HepG2 (cell line): ENCODE measurements around the gene SIRT7. TPM values are rescaled to one million over a fixed set of nuclear protein-coding genes. Genes with fewer than 3 reads are reported as not detected.

Source experiments
- ATAC-seq: fragments of 200-7000 bp; cut with Tn5 transposase; 3 replicates; pipeline ENCODE4 v1.9.1; 2020; ENCODE audit warnings: mild to moderate bottlenecking, moderate library complexity
- BruUV-seq: library from RNA; stranded (reverse); fragments of 400-500 nt; replicated peaks from 2 replicates; lab custom pipeline; 2021; lab: Mats Ljungman, UMichigan
- CTCF ChIA-PET: fragments of 300-600 bp; formaldehyde crosslinking; extraction: SDS; loops from one replicate; lab custom pipeline; 2021; ENCODE audit warnings: low total read pairs, inconsistent platforms, low intra/inter-chr PET ratio; lab: Yijun Ruan, JAX
- POLR2A ChIA-PET: fragments of 350-600 bp; sonication (Branson Sonifier 250); formaldehyde crosslinking; loops from one replicate; lab custom pipeline; 2020; ENCODE audit warnings: antibody characterized with exemption, inconsistent platforms; lab: Yijun Ruan, JAX
- DNase-seq: peaks from one replicate; pipeline ENCODE4 v3.0.0-alpha.2; 2015; ENCODE audit warnings: low spot score
- FAIRE-seq: peaks from 3 replicates; lab custom pipeline; 2011; peaks lifted over from hg19 to GRCh38; lab: Jason Lieb, UNC
- H2AFZ ChIP-seq: one replicate; pipeline ENCODE4 v1.6.1; 2011; ENCODE audit warnings: low read length, inconsistent platforms
- H3K27ac ChIP-seq: fragments of 300-600 bp; 3 replicates; pipeline ENCODE4 v1.8.0; 2011; ENCODE audit warnings: mixed run types, mild to moderate bottlenecking, mixed read lengths, low read length, inconsistent platforms; ENCODE audit not compliant: insufficient read depth; ENCODE audit errors: extremely low read length
- H3K27me3 ChIP-seq, 2 experiments: fragments of 200-600 bp in 1 of 2; 2 replicates in 1 of 2; 3 replicates in 1 of 2; pipeline versions ENCODE4 v1.6.0 to v1.8.0; 2011; ENCODE audit warnings: low read length in 2 of 2, mild to moderate bottlenecking in 2 of 2, moderate library complexity in 2 of 2, inconsistent platforms in 1 of 2; ENCODE audit not compliant: insufficient read depth in 2 of 2, control insufficient read depth in 1 of 2
- H3K36me3 ChIP-seq, 2 experiments: fragments of 200-600 bp in 1 of 2; replicated peaks in 1 of 2; 2 replicates in 1 of 2; 3 replicates in 1 of 2; pipeline versions ENCODE4 v1.5.1 to v1.8.0; 2011; ENCODE audit warnings: low read length in 2 of 2, inconsistent platforms in 1 of 2; ENCODE audit not compliant: insufficient read depth in 2 of 2, control insufficient read depth in 1 of 2
- H3K4me1 ChIP-seq: 2 replicates; pipeline ENCODE4 v1.5.1; 2012; ENCODE audit warnings: low read length, inconsistent platforms; ENCODE audit not compliant: insufficient read depth
- H3K4me2 ChIP-seq: 2 replicates; pipeline ENCODE4 v1.6.0; 2011; ENCODE audit warnings: low read depth, low read length, inconsistent platforms
- H3K4me3 ChIP-seq, 3 experiments: fragments of 200-600 bp in 1 of 3; sonication (generic), shearing (Covaris generic) in 1 of 3; replicated peaks in 1 of 3; 2 replicates each; pipeline ENCODE4 v1.5.1; 2011 to 2016; ENCODE audit warnings: low read length in 3 of 3, inconsistent platforms in 2 of 3, low read depth in 2 of 3, mild to moderate bottlenecking in 2 of 3, control low read depth in 1 of 3, mixed read lengths in 1 of 3; ENCODE audit not compliant: insufficient read depth in 1 of 3
- H3K79me2 ChIP-seq: one replicate; pipeline ENCODE4 v1.6.1; 2011; ENCODE audit warnings: low read length, inconsistent platforms; ENCODE audit not compliant: insufficient read depth
- H3K9ac ChIP-seq: 2 replicates; pipeline ENCODE4 v1.6.0; 2011; ENCODE audit warnings: mild to moderate bottlenecking, low read depth, low read length, inconsistent platforms; ENCODE audit not compliant: insufficient read depth
- H3K9me3 ChIP-seq: 2 replicates; pipeline ENCODE4 v1.5.1; 2012; ENCODE audit warnings: mild to moderate bottlenecking, low read length
- H4K20me1 ChIP-seq: 2 replicates; pipeline ENCODE4 v1.6.0; 2011; ENCODE audit warnings: inconsistent platforms, mild to moderate bottlenecking, low read length, moderate library complexity; ENCODE audit not compliant: insufficient read depth
- AGO2 ChIP-seq: fragments of 200-400 bp; formaldehyde crosslinking; optimal IDR thresholded peaks from 2 replicates; pipeline ENCODE3; 2017; ENCODE audit warnings: mild to moderate bottlenecking, low read depth, low read length, moderate library complexity
- ATF4 ChIP-seq, 2 experiments: fragments of 450-650 bp in 1 of 2; sonication (generic) in 1 of 2; formaldehyde crosslinking; IDR thresholded peaks; 2 replicates each; pipeline versions ENCODE4 v1.5.0 to v1.8.0; 2020 to 2022; ENCODE audit warnings: mild to moderate bottlenecking in 1 of 2, missing genetic modification reagents in 1 of 2
- EP300 ChIP-seq, 3 experiments: sonication (generic) in 1 of 3; formaldehyde crosslinking in 1 of 3; IDR thresholded peaks; 2 replicates each; pipeline versions ENCODE4 v1.5.1 to v1.6.1; 2011 to 2020; ENCODE audit warnings: low read depth in 2 of 3, low read length in 2 of 3, borderline replicate concordance in 1 of 3, improper control_type of control experiment in 1 of 3, mild to moderate bottlenecking in 1 of 3, missing genetic modification reagents in 1 of 3, moderate library complexity in 1 of 3
- ETS1 ChIP-seq: sonication (generic); formaldehyde crosslinking; IDR thresholded peaks from 2 replicates; pipeline ENCODE4 v1.4.0; 2020; ENCODE audit warnings: missing genetic modification reagents
- POLR2G ChIP-seq: fragments of 200-400 bp; formaldehyde crosslinking; IDR thresholded peaks from 2 replicates; pipeline ENCODE4 v1.6.1; 2018; ENCODE audit warnings: mild to moderate bottlenecking, low read depth, low read length, moderate library complexity
- RBM22 ChIP-seq: fragments of 200-400 bp; formaldehyde crosslinking; optimal IDR thresholded peaks from 2 replicates; pipeline ENCODE3; 2017; ENCODE audit warnings: mild to moderate bottlenecking, low read length, moderate library complexity
- SMAD3 ChIP-seq: sonication (generic); formaldehyde crosslinking; IDR thresholded peaks from 2 replicates; pipeline ENCODE4 v1.4.0; 2020; ENCODE audit warnings: missing genetic modification reagents
- SP2 ChIP-seq: sonication (generic); formaldehyde crosslinking; IDR thresholded peaks from 2 replicates; pipeline ENCODE4 v1.5.1; 2020; ENCODE audit warnings: mild to moderate bottlenecking, missing genetic modification reagents
- THAP7 ChIP-seq: sonication (generic); formaldehyde crosslinking; IDR thresholded peaks from 2 replicates; pipeline ENCODE4 v1.8.1; 2023; ENCODE audit warnings: mild to moderate bottlenecking, missing genetic modification reagents
- YEATS2 ChIP-seq: sonication (generic); formaldehyde crosslinking; IDR thresholded peaks from 2 replicates; pipeline ENCODE4 v1.4.0; 2020; ENCODE audit warnings: missing genetic modification reagents, borderline replicate concordance
- ZC3H13 ChIP-seq: sonication (generic); formaldehyde crosslinking; IDR thresholded peaks from 2 replicates; pipeline ENCODE4 v1.8.1; 2023; ENCODE audit warnings: mild to moderate bottlenecking, missing genetic modification reagents, moderate library complexity
- ZNF101 ChIP-seq: sonication (generic); formaldehyde crosslinking; IDR thresholded peaks from 2 replicates; pipeline ENCODE4 v1.4.0; 2020; ENCODE audit warnings: mild to moderate bottlenecking, low read depth, missing genetic modification reagents, borderline replicate concordance
- ZNF251 ChIP-seq: sonication (generic); formaldehyde crosslinking; IDR thresholded peaks from 2 replicates; pipeline ENCODE4 v1.9.0; 2021; ENCODE audit warnings: mild to moderate bottlenecking, missing genetic modification reagents
- ZNF431 ChIP-seq: sonication (generic); formaldehyde crosslinking; IDR thresholded peaks from 2 replicates; pipeline ENCODE4 v1.9.0; 2022; ENCODE audit warnings: missing genetic modification reagents, low read depth, mild to moderate bottlenecking, borderline replicate concordance
- WGBS: methylation state at CpG from one replicate; pipeline ENCODE4 v1.1.6; 2017; ENCODE audit warnings: low lambda C conversion rate; 5-methylcytosine and 5-hydroxymethylcytosine counted together
- in situ Hi-C: cut with HindIII; loops from 2 replicates; pipeline ENCODE4 v1.10.0; 2017; ENCODE audit warnings: low pct_unique_long_range_greater_than_20kb; ENCODE audit not compliant: extremely low pct_ligation_motif_present
- intact Hi-C: fragments of 100-400 bp; cut with micrococcal nuclease; formaldehyde crosslinking; loops from one replicate; pipeline ENCODE4 v1.10.0; 2022; ENCODE audit not compliant: unreplicated experiment
- polyA plus RNA-seq, 8 experiments: library from polyadenylated mRNA; depleted of rRNA in 3 of 8; stranded (reverse) in 7 of 8; unstranded in 1 of 8; fragments of >200 nt; fragmentation: Illumina TruSeq in 4 of 8; extraction: Trizol in 4 of 8; gene quantifications; 2 replicates each; pipeline versions ENCODE4 v1.2.1 to v1.2.3, GENCODE V29; 2011 to 2016; ENCODE audit warnings: low read depth in 4 of 8, missing spikeins in 1 of 8, mixed read lengths in 1 of 8; ENCODE audit not compliant: insufficient read depth in 1 of 8
- total RNA-seq, 5 experiments: library from RNA; depleted of rRNA; stranded (reverse); fragments of >200 nt; fragmentation: Illumina TruSeq; extraction: Trizol; gene quantifications; 2 replicates each; pipeline ENCODE4 v1.2.3, GENCODE V29; 2016; ENCODE audit warnings: low read depth in 1 of 5

The SIRT7 gene
- total and polyA plus RNA-seq, 2 of the 13 experiments (the other 11 are each of a cell fraction or from before 2014, with no cell fraction given) = 8.3 to 24.8 TPM

GRCh38 chr17:81906476-81907218 is 11.3 kb downstream of the SIRT7 start (continued):
- 0 out of 2 replicates have a peak, but pooled peaks have one; percentile 62 for TF ChIP-seq THAP7
- TF ChIP-seq RBM22 = peak; percentile 16
- no peak for TF ChIP-seq SMAD3 (CRISPR knock-in tag)
- 0 out of 2 replicates have a peak, but pooled peaks have one; percentile 28 for TF ChIP-seq ZC3H13 (CRISPR knock-in tag)
- no peak for TF ChIP-seq ATF4 (CRISPR knock-in tag; IDR thresholded peaks at IDR 0.05)
- no peak for TF ChIP-seq EP300 (IDR thresholded peaks at IDR 0.05; ENCODE audit: low read depth in 2 of 2, low read length in 2 of 2)
- TF ChIP-seq EP300 (CRISPR knock-in tag; IDR thresholded peaks at IDR 0.05; ENCODE audit: borderline replicate concordance) = no peak
- no peak for TF ChIP-seq ZNF101 (CRISPR knock-in tag)
- TF ChIP-seq YEATS2 = no peak
- TF ChIP-seq, all 625 proteins: peak for 17

GRCh38 chr17:81905993-81906392 is 12.0 kb downstream of the SIRT7 start:
- BruUV-seq = no TSS peak
- in situ Hi-C loops = no loop called here
- CTCF ChIA-PET = no interaction called here

More at GRCh38 chr17:81905993-81906392, 12.0 kb downstream of the SIRT7 start:
- peaks cover 14% of the 10 kb centered on the region; the same call in 1 of the 2 replicates for H4K20me1 ChIP-seq
- intact Hi-C loops = no loop called here
- no peak overlapping the region for H3K9ac ChIP-seq
- H3K9me3 ChIP-seq = no peaks in the 10 kb centered on the region
- peaks cover 33% of the 10 kb centered on the region for H3K79me2 ChIP-seq
- no peaks in the 10 kb centered on the region; a peak in 1 of 5 replicates for H3K27me3 ChIP-seq
- H3K4me3 ChIP-seq = no peak overlapping the region
- ATAC-seq = no peak
- TF ChIP-seq ZNF251 (CRISPR knock-in tag) (no peak), ETS1 (CRISPR knock-in tag) (no peak), AGO2 (peak; percentile 7), SP2 (CRISPR knock-in tag) (no peak), ZNF431 (CRISPR knock-in tag) (no peak), POLR2G (peak; percentile 47)
- WGBS = 94% methylated on average over 8 of the region's 10 CpGs
- H3K4me2 ChIP-seq = no peak overlapping the region
- H3K27ac ChIP-seq = no peak overlapping the region
- H2AFZ ChIP-seq = no peak overlapping the region
- POLR2A ChIA-PET = interaction anchor here (1.5 to 2.0 kb wide), 2 partner anchors 14 to 19 kb away, joined by 3 to 5 read pairs; partner anchors contain the start of genes ALYREF and ANAPC11
- no peak for FAIRE-seq
- peaks cover 41% of the 10 kb centered on the region for H3K4me1 ChIP-seq
- DNase-seq = no peak
- peaks cover 47 to 57% of the 10 kb centered on the region in 2 experiments for H3K36me3 ChIP-seq
